Keratinocyte (primary cell): Measurements from ENCODE around the gene RNU7-1.

Experiments used
- CTCF ChIP-seq, 3 experiments: IDR thresholded peaks in 1 of 3; conservative IDR thresholded peaks in 1 of 3; optimal IDR thresholded peaks in 1 of 3; 2 replicates in 2 of 3; 3 replicates in 1 of 3; pipeline versions ENCODE3 to v1.5.1; 2011; ENCODE audit warnings: low read length in 3 of 3, mild to moderate bottlenecking in 3 of 3, moderate library complexity in 2 of 3, control low read depth in 1 of 3, inconsistent platforms in 1 of 3; ENCODE audit not compliant: insufficient read depth in 2 of 3; ENCODE audit errors: extremely low read depth in 1 of 3
- EZH2 ChIP-seq: IDR thresholded peaks from one replicate; pipeline ENCODE4 v1.6.1; 2012; ENCODE audit warnings: inconsistent platforms, mild to moderate bottlenecking, low read length, moderate library complexity

GRCh38 chr12:6960593-6961277, 17.1 kb downstream of the RNU7-1 start:
- TF ChIP-seq EZH2 (no peak), CTCF (optimal IDR thresholded peaks at IDR 0.05 in 1 of 3, IDR thresholded peaks at IDR 0.05 in 1 of 3, conservative IDR thresholded peaks at IDR 0.05 in 1 of 3; ENCODE audit: extremely low read depth in 1 of 3, insufficient read depth in 2 of 3, low read length in 3 of 3) (no peak)
